Mucosa of descending colon (tissue), 3 donors: Measurements from ENCODE around the gene RFX5. TPM values are rescaled to one million over a fixed set of nuclear protein-coding genes. Genes with fewer than 3 reads are reported as not detected.

Experiments used
- ATAC-seq: fragments of 200-7000 bp; cut with Tn5 transposase; one replicate; pipeline ENCODE4 v1.9.1; 2020; ENCODE audit warnings: mild to moderate bottlenecking, moderate library complexity
- DNase-seq, 3 donors: peaks; one replicate each; pipeline ENCODE4 v3.0.0-alpha.2; 2020
- H3K36me3 ChIP-seq: fragments of 200-600 bp; one replicate; pipeline ENCODE4 v1.8.0; 2021; ENCODE audit warnings: low read depth, mild to moderate bottlenecking
- H3K4me1 ChIP-seq: fragments of 200-600 bp; one replicate; pipeline ENCODE4 v1.8.0; 2021; ENCODE audit warnings: low read depth, mild to moderate bottlenecking
- H3K4me3 ChIP-seq: fragments of 200-600 bp; one replicate; pipeline ENCODE4 v1.8.0; 2021; ENCODE audit warnings: mild to moderate bottlenecking
- H3K9me3 ChIP-seq: fragments of 200-600 bp; one replicate; pipeline ENCODE4 v1.8.0; 2021; ENCODE audit warnings: mild to moderate bottlenecking
- CTCF ChIP-seq: fragments of 200-600 bp; IDR thresholded peaks from one replicate; pipeline ENCODE4 v1.8.0; 2022; ENCODE audit warnings: antibody characterized with exemption, mild to moderate bottlenecking
- intact Hi-C, 2 donors: fragments of 100-400 bp; cut with DNase I in 1 of 2; cut with micrococcal nuclease in 1 of 2; formaldehyde crosslinking; loops; one replicate each; pipeline versions ENCODE4 v1.11.0 to v1.11.1; 2022; cut with DNase I, micrococcal nuclease
- total RNA-seq, 3 donors: library from RNA; stranded (reverse); fragmentation: NEBNext Ultra II Directional in 2 of 3; extraction: Animal tissue kit (Norgen Biotek cat#: 25700) in 2 of 3; gene quantifications; one replicate each; pipeline versions ENCODE4 v1.2.1 to v1.2.4, GENCODE V29; 2021 to 2023
- donor health status: DM: no; HTN: no; CAD: no; lungs with moderate emphysema.
- donor health status: DM: no; HTN: no; CAD: no.
- donor health status: DM: no; HTN: yes; CAD: no.

Gene RFX5
- total RNA-seq, 3 donors from 2014 or later: 20.5 to 45.3 (median 31.8) TPM

DNA sequence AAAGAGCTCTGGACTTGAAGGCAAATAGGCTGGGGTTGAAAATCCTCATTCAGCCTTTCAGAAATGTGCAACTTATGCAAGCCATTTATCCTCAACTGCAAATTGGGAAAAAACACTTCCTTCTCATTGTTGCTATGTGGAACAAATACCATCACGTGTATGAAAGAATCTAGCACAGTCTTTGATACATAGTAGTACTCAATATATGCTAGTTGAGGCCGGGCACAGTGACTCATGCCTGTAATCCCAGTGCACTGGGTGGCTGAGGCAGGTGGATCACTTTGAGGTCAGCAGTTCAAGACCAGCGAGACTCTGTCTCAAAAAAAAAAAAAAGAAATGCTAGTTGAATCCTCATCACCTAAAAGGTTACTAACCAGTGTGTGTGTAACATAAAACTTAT, 28.1 kb downstream of the RFX5 start:
- Histone ChIP-seq H3K4me1 (no peaks in the 10 kb centered on the region), H3K4me3 (no peak overlapping the region), H3K9me3 (no peaks in the 10 kb centered on the region), H3K36me3 (peaks cover 6% of the 10 kb centered on the region)
- intact Hi-C loops: no loop called here
- no peak for TF ChIP-seq CTCF
- DNase-seq: no peak
- ATAC-seq: no peak

GRCh38 chr1:151315565-151316235, 31.4 kb downstream of the RFX5 start:
- no peak for TF ChIP-seq CTCF
- H3K4me1 ChIP-seq: peaks cover 7% of the 10 kb centered on the region
- no peak for DNase-seq
- intact Hi-C loops: no loop called here
- no peak overlapping the region for H3K4me3 ChIP-seq
- no peaks in the 10 kb centered on the region for H3K9me3 ChIP-seq
- ATAC-seq: no peak
- H3K36me3 ChIP-seq: peaks cover 6% of the 10 kb centered on the region

- Histone ChIP-seq H3K36me3 (peaks cover 6% of the 10 kb centered on the region), H3K4me3 (no peak overlapping the region), H3K9me3 (no peaks in the 10 kb centered on the region), H3K4me1 (peaks cover 7% of the 10 kb centered on the region)
- no peak for TF ChIP-seq CTCF
- intact Hi-C loops: no loop called here
- peak; percentile 38 to 63 (median 52) for DNase-seq
- ATAC-seq: peak; percentile 19
Measured at GRCh38 chr1:151314137-151314875, 32.7 kb downstream of the RFX5 start.

GRCh38 chr1:151313501-151313900, 33.6 kb downstream of the RFX5 start:
- no peak for TF ChIP-seq CTCF
- H3K36me3 ChIP-seq: peaks cover 6% of the 10 kb centered on the region

GRCh38 chr1:151312826-151313225, 34.2 kb downstream of the RFX5 start:
- Histone ChIP-seq H3K4me1 (peaks cover 7% of the 10 kb centered on the region), H3K4me3 (no peak overlapping the region), H3K36me3 (peaks cover 6% of the 10 kb centered on the region), H3K9me3 (no peaks in the 10 kb centered on the region)
- ATAC-seq (no peak), DNase-seq (no peak)
- TF ChIP-seq CTCF: no peak
- intact Hi-C loops: no loop called here

More at GRCh38 chr1:151313501-151313900, 33.6 kb downstream of the RFX5 start:
- Histone ChIP-seq H3K4me1 (peaks cover 7% of the 10 kb centered on the region), H3K9me3 (no peaks in the 10 kb centered on the region), H3K4me3 (no peak overlapping the region)
- no peak for ATAC-seq
- DNase-seq: no peak
- intact Hi-C loops: no loop called here
